Ovary (tissue), 3 donors: ENCODE measurements around the gene GRIN3B.
A peak's percentile ranks its signal among the peaks of the same experiment; 100 is the strongest.

Experiments
- EP300 ChIP-seq: sonication (generic); formaldehyde crosslinking; IDR thresholded peaks from one replicate; pipeline ENCODE4 v1.6.1; 2017; ENCODE audit warnings: antibody characterized with exemption
- POLR2A ChIP-seq: fragments of 450-650 bp; IDR thresholded peaks from one replicate; pipeline ENCODE4 v1.6.1; 2017; ENCODE audit warnings: antibody characterized with exemption, mild to moderate bottlenecking, moderate library complexity
- TF ChIP-seq, protein P1 (sequence below), 3 donors: fragments of 450-650 bp in 2 of 3; fragments of 200-600 bp in 1 of 3; IDR thresholded peaks; one replicate each; pipeline versions ENCODE4 v1.5.1 to v1.8.0; 2016 to 2022; ENCODE audit warnings: antibody characterized with exemption in 3 of 3, mild to moderate bottlenecking in 1 of 3
- donor health status: DM: no; HTN: no; CAD: no.

DNA sequence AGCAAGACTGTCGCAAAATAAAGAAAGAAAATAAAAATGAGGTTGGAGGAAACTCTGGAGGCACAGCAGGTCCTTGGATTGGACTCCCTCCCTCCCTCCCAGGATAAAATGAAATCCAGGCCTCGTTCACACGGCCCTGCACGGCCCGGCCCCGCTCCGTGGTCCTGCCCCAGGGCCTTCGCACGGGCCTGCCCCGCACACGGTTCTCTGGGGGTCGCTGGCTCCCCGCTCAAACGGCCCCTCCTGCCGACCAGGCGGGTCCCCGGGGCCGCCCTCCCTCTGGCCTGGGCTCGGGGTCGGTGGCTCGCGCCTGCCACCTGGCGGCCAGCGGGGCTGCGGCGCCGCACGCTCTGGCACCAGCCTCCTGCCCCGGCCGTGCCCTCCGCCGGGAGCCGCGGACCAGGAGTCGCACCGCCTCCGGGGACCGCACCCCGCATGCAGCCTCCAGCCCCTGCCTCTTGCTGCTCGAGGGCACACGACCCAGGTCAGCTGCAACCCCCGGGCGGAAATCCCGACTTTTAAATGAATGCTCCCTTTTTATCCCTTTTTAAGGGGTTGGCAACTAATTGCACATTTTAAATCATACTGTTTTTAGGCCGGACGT is 17.6 kb upstream of the GRIN3B start:
- TF ChIP-seq, protein P1, sequence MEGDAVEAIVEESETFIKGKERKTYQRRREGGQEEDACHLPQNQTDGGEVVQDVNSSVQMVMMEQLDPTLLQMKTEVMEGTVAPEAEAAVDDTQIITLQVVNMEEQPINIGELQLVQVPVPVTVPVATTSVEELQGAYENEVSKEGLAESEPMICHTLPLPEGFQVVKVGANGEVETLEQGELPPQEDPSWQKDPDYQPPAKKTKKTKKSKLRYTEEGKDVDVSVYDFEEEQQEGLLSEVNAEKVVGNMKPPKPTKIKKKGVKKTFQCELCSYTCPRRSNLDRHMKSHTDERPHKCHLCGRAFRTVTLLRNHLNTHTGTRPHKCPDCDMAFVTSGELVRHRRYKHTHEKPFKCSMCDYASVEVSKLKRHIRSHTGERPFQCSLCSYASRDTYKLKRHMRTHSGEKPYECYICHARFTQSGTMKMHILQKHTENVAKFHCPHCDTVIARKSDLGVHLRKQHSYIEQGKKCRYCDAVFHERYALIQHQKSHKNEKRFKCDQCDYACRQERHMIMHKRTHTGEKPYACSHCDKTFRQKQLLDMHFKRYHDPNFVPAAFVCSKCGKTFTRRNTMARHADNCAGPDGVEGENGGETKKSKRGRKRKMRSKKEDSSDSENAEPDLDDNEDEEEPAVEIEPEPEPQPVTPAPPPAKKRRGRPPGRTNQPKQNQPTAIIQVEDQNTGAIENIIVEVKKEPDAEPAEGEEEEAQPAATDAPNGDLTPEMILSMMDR (IDR thresholded peaks at IDR 0.05): peak; percentile 74 to 100 (median 100)
- TF ChIP-seq POLR2A (peak; percentile 19), EP300 (no peak)
